H9 (cell line): ENCODE results near the gene ZIC5. TPM values are rescaled to one million over a fixed set of nuclear protein-coding genes. Genes with fewer than 3 reads are reported as not detected.

Source experiments
- DNase-seq: peaks from one replicate; pipeline ENCODE4 v3.0.0-alpha.2; 2017
- H2AFZ ChIP-seq: one replicate; pipeline ENCODE4 v1.6.1; 2013; ENCODE audit warnings: mild to moderate bottlenecking, low read length, control low read depth, moderate library complexity
- H2AK5ac ChIP-seq: 2 replicates; pipeline ENCODE4 v1.6.1; 2013; ENCODE audit warnings: low read length, control low read depth, mixed read lengths; ENCODE audit not compliant: insufficient read length
- H2BK120ac ChIP-seq: one replicate; pipeline ENCODE4 v1.6.1; 2013; ENCODE audit warnings: low read depth, mild to moderate bottlenecking, low read length, control low read depth, inconsistent platforms; ENCODE audit not compliant: poor library complexity, severe bottlenecking
- H2BK12ac ChIP-seq: 2 replicates; pipeline ENCODE4 v1.6.1; 2013; ENCODE audit warnings: low read length, control low read depth, mixed read lengths, low read depth; ENCODE audit not compliant: insufficient read length
- H2BK15ac ChIP-seq: 2 replicates; pipeline ENCODE4 v1.6.1; 2013; ENCODE audit warnings: low read depth, low read length, control low read depth
- H2BK20ac ChIP-seq: one replicate; pipeline ENCODE4 v1.6.1; 2013; ENCODE audit warnings: low read depth, mild to moderate bottlenecking, low read length, control low read depth, inconsistent platforms; ENCODE audit not compliant: poor library complexity, severe bottlenecking
- H2BK5ac ChIP-seq: 2 replicates; pipeline ENCODE4 v1.6.1; 2013; ENCODE audit warnings: low read length, control low read depth, mixed read lengths; ENCODE audit not compliant: insufficient read length
- H3K14ac ChIP-seq: 2 replicates; pipeline ENCODE4 v1.6.1; 2013; ENCODE audit warnings: low read length, control low read depth; ENCODE audit not compliant: insufficient read depth
- H3K18ac ChIP-seq: 2 replicates; pipeline ENCODE4 v1.6.1; 2013; ENCODE audit warnings: low read depth, mild to moderate bottlenecking, mixed read lengths, low read length, control low read depth; ENCODE audit not compliant: insufficient read length
- H3K23ac ChIP-seq: 2 replicates; pipeline ENCODE4 v1.6.1; 2013; ENCODE audit warnings: low read length, control low read depth, mixed read lengths, low read depth; ENCODE audit not compliant: insufficient read length
- H3K23me2 ChIP-seq: 2 replicates; pipeline ENCODE4 v1.6.1; 2013; ENCODE audit warnings: low read depth, mild to moderate bottlenecking, mixed read lengths, low read length, control low read depth; ENCODE audit not compliant: insufficient read length, poor library complexity, severe bottlenecking
- H3K27ac ChIP-seq: 2 replicates; pipeline ENCODE4 v1.5.1; 2013; ENCODE audit warnings: low read length, control low read depth, mixed read lengths, low read depth; ENCODE audit not compliant: insufficient read length
- H3K27me3 ChIP-seq: 2 replicates; pipeline ENCODE4 v1.6.1; 2013; ENCODE audit warnings: low read length, control low read depth, inconsistent platforms; ENCODE audit not compliant: insufficient read depth
- H3K4ac ChIP-seq: 2 replicates; pipeline ENCODE4 v1.6.1; 2013; ENCODE audit warnings: low read depth, mild to moderate bottlenecking, control low read depth, inconsistent platforms, low read length, moderate library complexity
- H3K4me1 ChIP-seq: 2 replicates; pipeline ENCODE4 v1.6.1; 2013; ENCODE audit warnings: low read length, control low read depth, inconsistent platforms; ENCODE audit not compliant: insufficient read depth
- H3K4me2 ChIP-seq: 2 replicates; pipeline ENCODE4 v1.6.1; 2013; ENCODE audit warnings: low read length, control low read depth, mixed read lengths; ENCODE audit not compliant: insufficient read length, insufficient read depth
- H3K56ac ChIP-seq: 2 replicates; pipeline ENCODE4 v1.6.1; 2013; ENCODE audit warnings: low read depth, mild to moderate bottlenecking, mixed read lengths, low read length, control low read depth; ENCODE audit not compliant: insufficient read length
- H3K79me1 ChIP-seq: 2 replicates; pipeline ENCODE4 v1.6.1; 2013; ENCODE audit warnings: low read depth, mild to moderate bottlenecking, moderate library complexity, low read length, control low read depth, inconsistent platforms; ENCODE audit not compliant: insufficient read depth, poor library complexity, severe bottlenecking
- H3K79me2 ChIP-seq: 2 replicates; pipeline ENCODE4 v1.6.1; 2013; ENCODE audit warnings: low read length, control low read depth, inconsistent platforms; ENCODE audit not compliant: insufficient read depth
- H3K9ac ChIP-seq: 2 replicates; pipeline ENCODE4 v1.6.1; 2013; ENCODE audit warnings: low read length, control low read depth, mixed read lengths; ENCODE audit not compliant: insufficient read length; ENCODE audit errors: extremely low read depth
- H3K9me3 ChIP-seq: one replicate; pipeline ENCODE4 v1.6.1; 2013; ENCODE audit warnings: low read depth, low read length, inconsistent platforms; ENCODE audit not compliant: control insufficient read depth
- H3T11ph ChIP-seq: one replicate; pipeline ENCODE4 v1.6.1; 2013; ENCODE audit warnings: mild to moderate bottlenecking, low read length, control low read depth, inconsistent platforms
- H4K20me1 ChIP-seq: one replicate; pipeline ENCODE4 v1.6.1; 2013; ENCODE audit not compliant: control insufficient read depth, insufficient read length, insufficient read depth
- H4K5ac ChIP-seq: 2 replicates; pipeline ENCODE4 v1.6.1; 2013; ENCODE audit warnings: low read depth, mild to moderate bottlenecking, mixed read lengths, low read length, control low read depth; ENCODE audit not compliant: insufficient read length
- H4K8ac ChIP-seq: replicated peaks from 2 replicates; pipeline ENCODE4 v1.6.1; 2013; ENCODE audit warnings: low read length, control low read depth, mixed read lengths, low read depth; ENCODE audit not compliant: insufficient read length
- H4K91ac ChIP-seq: 2 replicates; pipeline ENCODE4 v1.6.1; 2013; ENCODE audit warnings: low read depth, mild to moderate bottlenecking, moderate library complexity, mixed read lengths, low read length, control low read depth; ENCODE audit not compliant: insufficient read length
- H3K27ac Mint-ChIP-seq, 3 experiments: 2 replicates in 2 of 3; 3 replicates in 1 of 3; pipeline ENCODE4 v1.8.0; 2020 to 2021; ENCODE audit warnings: mixed read lengths in 3 of 3, mild to moderate bottlenecking in 1 of 3, moderate library complexity in 1 of 3
- H3K27me3 Mint-ChIP-seq: 2 replicates; pipeline ENCODE4 v1.8.0; 2021; ENCODE audit warnings: low read depth, mild to moderate bottlenecking, moderate library complexity, mixed read lengths
- H3K36me3 Mint-ChIP-seq, 3 experiments: 2 replicates in 2 of 3; 3 replicates in 1 of 3; pipeline ENCODE4 v1.8.0; 2020 to 2021; ENCODE audit warnings: low read depth in 3 of 3, mixed read lengths in 3 of 3; ENCODE audit not compliant: insufficient read depth in 1 of 3
- H3K4me1 Mint-ChIP-seq, 2 experiments: 2 replicates each; pipeline ENCODE4 v1.8.0; 2020; ENCODE audit warnings: mixed read lengths in 2 of 2
- H3K4me3 Mint-ChIP-seq, 2 experiments: 2 replicates in 1 of 2; 3 replicates in 1 of 2; pipeline ENCODE4 v1.8.0; 2020 to 2021; ENCODE audit warnings: mild to moderate bottlenecking in 2 of 2, mixed read lengths in 2 of 2, moderate library complexity in 1 of 2
- H3K9me3 Mint-ChIP-seq, 2 experiments: 2 replicates in 1 of 2; 3 replicates in 1 of 2; pipeline ENCODE4 v1.8.0; 2020; ENCODE audit warnings: mild to moderate bottlenecking in 2 of 2, mixed read lengths in 2 of 2, moderate library complexity in 1 of 2
- CTCF ChIP-seq: fragments of 200-600 bp; sonication (generic); conservative IDR thresholded peaks from 3 replicates; pipeline ENCODE4 v1.8.0; 2021; ENCODE audit warnings: antibody characterized with exemption, mild to moderate bottlenecking
- WGBS: extraction: QIAGEN DNeasy Blood & Tissue Kit; methylation state at CpG from one replicate; pipeline ENCODE4 v1.1.7; 2013; ENCODE audit warnings: missing lambda C conversion rate, low lambda C conversion rate, mixed read lengths; ENCODE audit not compliant: insufficient read length; ENCODE audit errors: extremely low coverage; 5-methylcytosine and 5-hydroxymethylcytosine counted together
- total RNA-seq: library from RNA; stranded (reverse); gene quantifications from 2 replicates; pipeline ENCODE4 v1.2.1, GENCODE V29; 2021

The ZIC5 gene
- total RNA-seq, 1 experiment from 2014 or later, result 51.9 TPM

- no peak for TF ChIP-seq CTCF
- Histone ChIP-seq H3K14ac (peak overlapping the region; percentile 37; the same call in 1 of the 2 replicates), H3K79me2 (peaks cover 20% of the 10 kb centered on the region; the same call in 1 of the 2 replicates), H2BK120ac (no peak overlapping the region), H2BK15ac (no peak overlapping the region), H3K9me3 (no peaks in the 10 kb centered on the region), H3K9ac (peak overlapping the region; percentile 65), H3K23ac (no peak overlapping the region), H2BK12ac (no peak overlapping the region), H3K27ac (no peak overlapping the region), H4K20me1 (no peaks in the 10 kb centered on the region), H4K8ac (no peak overlapping the region), H4K91ac (no peak overlapping the region), H3K4me1 (peaks cover 2% of the 10 kb centered on the region; the same call in 1 of the 2 replicates), H4K5ac (no peak overlapping the region), H2BK20ac (no peak overlapping the region), H3K18ac (peak overlapping the region; percentile 28), H3K79me1 (no peaks in the 10 kb centered on the region), H3K27me3 (no peaks in the 10 kb centered on the region; the same call in 1 of the 2 replicates), H3K23me2 (peaks cover 30% of the 10 kb centered on the region), H2AFZ (no peak overlapping the region), H3K56ac (no peak overlapping the region), H2BK5ac (no peak overlapping the region), H3K4ac (no peak overlapping the region), H2AK5ac (no peak overlapping the region), H3K4me2 (peak overlapping the region; percentile 98), H3T11ph (no peak overlapping the region)
- Mint-ChIP-seq H3K36me3 (peaks cover 45 to 56% (median 50%) of the 10 kb centered on the region in 3 experiments), H3K4me1 (peaks cover 44 to 58% of the 10 kb centered on the region in 2 experiments), H3K27me3 (peaks cover 20% of the 10 kb centered on the region), H3K9me3 (peaks cover 9 to 12% of the 10 kb centered on the region in 2 experiments; a peak in 4 of 5 replicates), H3K4me3 (peak overlapping the region; percentile 96 to 100), H3K27ac (peak overlapping the region; percentile 92 to 99 (median 97); a peak in 6 of 7 replicates)
- peak; percentile 39 for DNase-seq
- no CpG with 5 or more reads among the region's 81 CpGs for WGBS
Measured at GRCh38 chr13:99968521-99969452, 2.8 kb downstream of the ZIC5 start.
